Measurements from ENCODE around the gene PPM1A.

Gene PPM1A

GRCh38 chr14:60248697-60249318 lies at the start of gene PPM1A:
Gene PPM1A (plus strand): TSS chr14:60249221. CDS start chr14:60282704, 33,483 bp downstream.
- peak; percentile 82 for DNase-seq (ENCODE audit: low read depth, low spot score)

DNA sequence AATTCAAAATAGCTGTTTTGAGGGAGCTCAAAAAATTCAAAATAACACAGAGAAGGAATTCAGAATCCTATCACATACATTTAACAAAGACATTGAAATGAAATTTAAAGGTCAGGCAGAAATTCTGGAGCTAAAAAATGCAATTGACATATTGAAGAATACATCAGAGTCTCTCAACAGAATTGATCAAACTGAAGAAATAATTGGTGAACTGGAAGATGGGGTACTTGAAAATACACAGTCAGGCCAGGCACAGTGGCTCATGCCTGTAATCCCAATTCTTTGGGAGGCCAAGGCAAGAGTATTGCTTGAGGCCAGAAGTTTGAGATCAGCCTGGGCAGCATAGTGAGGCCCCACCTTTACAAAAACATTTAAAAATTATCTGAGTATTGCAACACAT lies 49.7 kb upstream of the PPM1A start:
- no peak for DNase-seq (ENCODE audit: low read depth, low spot score)

- no peak for DNase-seq (ENCODE audit: low read depth, low spot score)
These were observed 44.7 kb upstream of the PPM1A start for GRCh38 chr14:60204104-60204842.

DNA sequence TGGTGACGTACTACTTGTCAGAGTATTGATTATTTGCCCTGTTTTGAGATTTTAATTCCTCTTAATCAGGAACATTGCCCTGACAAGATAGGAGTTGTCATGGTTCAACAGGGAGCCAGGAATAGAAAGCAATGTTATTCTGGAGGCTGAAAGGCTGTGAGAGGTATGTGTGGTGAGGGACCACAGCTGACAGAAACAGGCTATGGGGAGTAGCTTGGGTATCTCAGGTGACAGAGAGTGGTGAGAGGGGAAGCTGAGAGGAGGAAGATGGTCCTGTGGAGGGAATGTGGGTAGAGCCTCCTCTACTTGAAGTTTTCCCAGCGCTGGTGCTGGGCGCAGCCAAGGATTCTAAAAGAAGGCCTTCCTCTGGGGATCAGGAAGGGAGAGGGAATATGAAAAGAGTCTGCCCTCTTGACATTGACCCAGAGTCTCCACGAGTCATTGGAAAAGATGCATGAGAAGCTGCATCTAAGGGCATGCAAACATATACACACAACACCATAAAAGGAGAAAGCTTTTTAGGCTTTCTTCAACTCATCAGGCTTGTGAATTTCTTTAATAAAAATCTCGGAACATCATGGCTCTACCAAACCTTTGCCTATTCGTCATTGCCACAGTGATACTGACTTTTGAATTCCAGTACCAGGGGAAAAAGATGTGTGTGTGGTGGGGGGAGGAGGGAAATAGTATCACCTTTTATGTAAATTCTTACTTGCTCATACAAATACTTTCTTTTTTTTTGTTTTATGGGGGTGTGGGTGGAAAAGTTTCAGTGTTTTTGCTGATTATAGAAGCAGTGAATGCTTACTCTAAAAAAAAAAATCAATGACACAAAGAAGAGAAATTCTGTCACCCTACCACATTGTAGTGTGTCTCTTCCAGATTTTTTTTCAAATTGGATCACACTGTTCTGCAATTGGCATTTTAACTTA lies 43.9 kb upstream of the PPM1A start:
- DNase-seq (ENCODE audit: low read depth, low spot score): no peak

GRCh38 chr14:60206249-60206670 lies 42.8 kb upstream of the PPM1A start:
- no peak for DNase-seq (ENCODE audit: low read depth, low spot score)

GRCh38 chr14:60206837-60207533 lies 42.0 kb upstream of the PPM1A start:
- no peak for DNase-seq (ENCODE audit: low read depth, low spot score)

GRCh38 chr14:60210703-60211102 lies 38.3 kb upstream of the PPM1A start:
- DNase-seq (ENCODE audit: low read depth, low spot score): no peak

DNA sequence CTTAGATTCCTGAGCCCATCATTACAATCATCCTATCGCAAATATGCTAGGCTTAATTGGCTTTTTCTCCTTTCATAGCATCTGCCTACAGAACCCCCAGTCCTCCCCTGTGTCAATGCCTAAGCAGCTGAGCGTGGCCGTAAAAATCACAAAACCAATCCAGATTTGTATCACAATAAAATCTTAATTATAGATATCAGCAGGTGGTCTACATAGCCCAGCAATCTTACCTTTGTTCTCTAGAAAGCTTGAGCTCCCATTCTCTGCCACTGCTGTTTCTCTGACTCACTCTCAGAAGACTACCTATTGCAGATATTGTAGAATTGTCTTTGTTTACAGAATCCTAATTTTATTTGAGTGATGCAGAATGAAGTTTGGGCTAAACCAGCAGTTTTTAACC lies 37.9 kb upstream of the PPM1A start:
- no peak for DNase-seq (ENCODE audit: low read depth, low spot score)

- no peak for DNase-seq (ENCODE audit: low read depth, low spot score)
These were observed 36.3 kb upstream of the PPM1A start for GRCh38 chr14:60212503-60213371.

- DNase-seq (ENCODE audit: low read depth, low spot score): no peak
These were observed 35.0 kb upstream of the PPM1A start for GRCh38 chr14:60214003-60214402.

- no peak for DNase-seq (ENCODE audit: low read depth, low spot score)
These were observed 34.5 kb upstream of the PPM1A start for GRCh38 chr14:60214415-60215126.

DNA sequence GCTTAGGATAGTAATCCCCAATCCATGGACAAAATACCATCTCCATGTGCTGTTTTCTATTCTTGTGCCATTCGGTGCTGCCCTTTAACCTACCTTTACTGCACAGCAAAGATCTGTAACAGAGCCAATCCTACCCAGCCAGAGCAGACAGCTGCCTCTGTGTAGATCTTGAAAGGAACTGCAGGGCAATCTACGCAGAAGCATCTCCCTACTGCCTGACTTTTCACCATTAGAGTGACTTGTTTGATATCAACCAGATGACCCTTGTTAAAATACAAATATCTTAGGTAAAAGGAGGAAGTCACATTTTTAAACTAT lies 33.9 kb upstream of the PPM1A start:
- DNase-seq (ENCODE audit: low read depth, low spot score): no peak

DNA sequence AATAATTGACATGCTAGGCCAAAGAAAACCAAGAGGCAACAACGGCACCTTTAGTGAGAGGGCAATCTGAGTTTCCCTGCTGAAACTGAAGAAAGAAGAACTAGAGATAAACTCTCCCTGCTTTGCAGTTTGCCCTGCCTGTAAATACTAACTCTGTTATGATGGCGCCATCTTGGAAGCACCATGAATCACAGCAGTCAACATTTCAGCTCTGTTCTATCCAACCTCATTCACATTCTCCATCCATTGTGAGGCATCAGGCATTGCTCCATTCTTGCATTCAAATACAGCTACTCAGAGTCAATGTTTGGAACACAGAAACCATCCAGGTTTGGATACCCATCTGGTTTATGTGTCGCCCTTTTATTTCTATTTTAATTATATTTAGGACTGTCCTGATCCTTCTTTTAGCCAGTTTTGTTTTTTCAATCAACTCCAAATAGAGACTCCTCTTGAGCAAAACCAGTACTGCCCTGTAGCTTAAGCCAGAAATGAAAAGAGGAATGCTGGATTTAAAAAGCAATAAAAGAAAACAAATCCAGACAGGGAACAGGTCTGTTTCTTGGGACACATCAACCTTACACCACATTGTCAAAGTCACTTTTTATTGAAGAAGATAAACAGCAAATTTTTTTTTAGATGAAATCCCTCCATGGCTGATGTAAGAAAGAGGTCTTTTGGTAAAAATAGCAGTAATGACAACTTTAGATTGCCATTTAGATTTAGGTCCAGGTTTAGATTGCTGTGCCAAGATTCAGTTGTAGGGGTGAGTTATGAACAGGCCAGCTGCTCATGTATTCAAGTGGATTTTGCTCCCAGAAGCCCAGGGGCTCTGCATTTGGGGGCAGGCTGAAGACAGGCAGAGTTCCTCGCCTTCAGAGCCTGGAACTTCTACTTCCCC lies 33.3 kb upstream of the PPM1A start:
- no peak for DNase-seq (ENCODE audit: low read depth, low spot score)

DNA sequence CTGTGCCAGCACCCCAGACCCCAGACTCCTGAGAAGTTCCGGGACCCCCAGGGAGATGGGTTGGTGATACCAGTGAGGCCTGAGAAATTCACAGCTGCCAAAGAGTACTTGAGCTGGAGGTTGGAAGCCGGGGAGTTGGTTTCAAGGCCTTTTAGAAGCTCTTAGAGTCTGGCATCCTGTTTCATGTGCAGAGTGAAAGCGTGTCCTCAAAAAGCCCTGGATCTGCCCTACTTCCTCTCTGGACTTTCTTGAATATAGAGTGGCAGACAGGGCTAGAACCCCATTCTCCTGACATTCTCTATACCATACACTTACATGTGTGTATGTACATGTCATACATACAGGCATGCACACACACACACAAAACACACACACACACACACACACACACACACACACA lies 31.3 kb upstream of the PPM1A start:
- no peak for DNase-seq (ENCODE audit: low read depth, low spot score)

DNA sequence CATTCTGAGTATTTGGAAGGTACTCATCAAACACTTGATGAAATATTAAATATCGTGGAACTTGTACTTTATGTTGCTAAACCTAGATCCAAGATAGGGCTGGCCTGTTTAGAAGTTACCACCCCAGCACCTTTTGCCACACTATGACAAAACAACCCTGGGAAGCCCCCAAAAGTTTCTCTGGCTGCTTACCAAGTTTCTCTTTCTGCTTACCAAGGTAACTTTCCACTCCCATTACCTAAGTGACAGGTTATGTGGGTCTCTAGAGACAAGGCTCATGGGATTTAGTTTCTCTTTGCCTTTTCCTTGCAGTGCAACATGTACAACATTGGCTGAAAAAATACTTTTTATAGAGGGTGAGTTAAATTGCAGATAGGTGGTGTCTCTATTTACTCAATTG lies 28.9 kb upstream of the PPM1A start:
- no peak for DNase-seq (ENCODE audit: low read depth, low spot score)

GRCh38 chr14:60220917-60221316 lies 28.1 kb upstream of the PPM1A start:
- DNase-seq (ENCODE audit: low read depth, low spot score): no peak

DNA sequence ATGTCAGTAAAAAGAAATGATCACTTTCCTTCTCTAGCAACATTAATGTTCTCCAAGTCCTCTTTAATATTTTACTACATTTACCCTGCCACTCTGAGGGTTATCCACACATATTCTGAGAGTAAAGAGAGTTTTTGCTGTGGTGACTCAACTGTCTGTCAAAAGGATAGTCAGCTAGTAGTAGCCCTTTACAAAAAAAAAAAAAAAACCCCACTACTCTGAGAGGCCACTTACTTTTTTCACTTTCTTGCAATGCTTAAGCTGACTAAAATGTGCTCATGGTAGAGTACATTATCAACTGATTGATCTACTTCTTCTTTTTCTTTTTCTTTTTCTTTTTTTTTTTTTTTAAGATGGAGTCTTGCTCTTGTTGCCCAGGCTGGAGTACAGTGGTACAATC lies 27.6 kb upstream of the PPM1A start:
- no peak for DNase-seq (ENCODE audit: low read depth, low spot score)

DNA sequence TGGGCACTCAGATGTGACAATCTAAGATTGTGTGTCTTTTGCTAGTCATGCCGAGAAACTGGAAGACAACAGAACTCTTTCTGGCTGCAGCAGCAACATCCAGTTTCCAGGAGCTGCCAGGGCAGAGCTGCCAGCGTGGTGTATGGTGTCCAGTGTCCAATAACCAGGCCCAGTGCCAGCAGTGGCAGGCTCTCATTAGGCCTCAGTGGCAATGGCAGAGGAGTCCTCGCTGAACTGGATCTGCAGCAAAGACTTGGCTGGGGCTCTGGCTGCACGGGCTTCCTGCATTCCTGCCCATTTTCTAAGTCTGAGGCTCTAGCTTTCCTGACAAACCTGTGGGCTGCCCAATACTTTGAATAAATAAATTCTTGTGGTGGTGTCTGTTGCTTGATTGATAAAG lies 26.2 kb upstream of the PPM1A start:
- no peak for DNase-seq (ENCODE audit: low read depth, low spot score)

GRCh38 chr14:60225265-60225664 lies 23.8 kb upstream of the PPM1A start:
- no peak for DNase-seq (ENCODE audit: low read depth, low spot score)

Measured in brain pericyte (primary cell).